ENCODE results near the gene CPAMD8. TPM values are rescaled to one million over a fixed set of nuclear protein-coding genes. Genes with fewer than 3 reads are reported as not detected.
"Not testable (repeated sequence)": the region's sequence is repeated elsewhere in the genome, so short reads cannot be mapped to it uniquely, and the experiment has no call there.

The CPAMD8 gene
- total RNA-seq, 1 donor: 4.0 TPM

- H3K9me3 ChIP-seq (ENCODE audit: low read depth, low read length); H3K27me3 ChIP-seq (ENCODE audit: insufficient read depth, low read length); H3K4me3 ChIP-seq (ENCODE audit: low read length); H3K4me1 ChIP-seq (ENCODE audit: insufficient read depth, low read length): not testable (repeated sequence)
These were observed 29.6 kb downstream of the CPAMD8 start for GRCh38 chr19:16996838-16997490.

GRCh38 chr19:16988661-16989060 lies 37.9 kb downstream of the CPAMD8 start:
- Histone ChIP-seq H3K27me3 (ENCODE audit: insufficient read depth, low read length) (no peaks in the 10 kb centered on the region), H3K9me3 (ENCODE audit: low read depth, low read length) (no peaks in the 10 kb centered on the region), H3K4me3 (ENCODE audit: low read length) (no peak overlapping the region), H3K4me1 (ENCODE audit: insufficient read depth, low read length) (no peaks in the 10 kb centered on the region)

- no peaks in the 10 kb centered on the region for H3K9me3 ChIP-seq (ENCODE audit: low read depth, low read length)
- no peaks in the 10 kb centered on the region for H3K4me1 ChIP-seq (ENCODE audit: insufficient read depth, low read length)
- no peak overlapping the region for H3K4me3 ChIP-seq (ENCODE audit: low read length)
- no peaks in the 10 kb centered on the region for H3K27me3 ChIP-seq (ENCODE audit: insufficient read depth, low read length)
These were observed 41.2 kb downstream of the CPAMD8 start for GRCh38 chr19:16985403-16985802.

DNA sequence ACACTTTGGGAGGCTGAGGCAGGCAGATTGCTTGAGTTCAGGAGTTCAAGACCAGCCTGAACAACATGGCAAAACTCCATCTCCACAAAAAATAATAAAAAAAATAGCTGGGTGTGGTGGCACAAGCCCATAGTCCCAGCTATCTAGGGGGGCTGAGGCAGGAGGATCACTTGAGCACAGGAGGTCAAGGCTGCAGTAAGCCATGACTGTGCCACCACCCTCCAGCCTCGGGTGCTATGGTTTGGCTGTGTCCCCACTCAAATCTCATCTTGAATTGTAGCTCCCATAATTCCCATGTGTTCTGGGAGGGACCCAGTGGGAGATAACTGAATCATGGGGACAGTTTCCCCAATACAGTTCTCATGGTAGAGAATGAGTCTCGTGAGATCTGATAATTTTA lies 44.0 kb downstream of the CPAMD8 start:
- H3K4me3 ChIP-seq (ENCODE audit: low read length): not testable (repeated sequence)

DNA sequence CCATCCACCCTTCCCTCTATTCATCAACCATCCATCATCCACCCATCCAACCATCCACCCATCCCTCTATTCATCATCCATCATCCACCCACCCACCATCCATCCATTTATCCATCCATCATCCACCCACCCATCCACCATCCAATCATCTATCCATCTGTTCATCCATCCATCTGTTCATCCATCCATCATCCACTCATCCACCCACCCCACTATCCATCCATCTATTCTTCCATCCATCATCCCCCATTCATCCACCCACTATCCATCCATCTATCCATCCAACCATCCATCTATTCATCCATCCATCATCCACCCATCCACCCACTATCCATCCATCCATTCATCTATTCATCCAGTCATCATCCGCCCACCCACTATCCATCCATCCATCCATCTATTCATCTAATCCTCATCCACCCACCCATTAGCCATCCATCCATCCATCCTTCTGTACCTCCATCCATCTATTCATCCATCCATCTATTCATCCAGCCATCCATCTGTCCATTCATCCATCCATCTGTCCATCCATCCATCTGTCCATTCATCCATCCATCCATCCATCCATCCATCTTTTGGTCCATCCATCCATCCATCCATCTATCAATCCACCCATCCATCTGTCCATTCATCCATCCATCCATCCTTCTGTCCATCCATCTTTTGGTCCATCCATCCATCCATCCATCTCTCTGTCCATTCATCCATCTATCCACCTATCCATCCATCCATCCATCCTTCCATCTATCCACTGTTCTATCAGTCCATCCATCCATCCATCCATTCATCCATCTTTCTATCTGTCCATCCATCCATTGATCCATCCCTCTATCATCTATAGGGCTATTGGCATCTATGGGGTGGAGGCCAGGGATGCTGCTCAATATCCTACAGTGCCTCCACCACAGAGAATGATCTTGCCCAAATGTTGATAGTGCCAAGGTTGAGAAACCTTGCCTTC lies 47.5 kb downstream of the CPAMD8 start:
- Histone ChIP-seq H3K4me3 (ENCODE audit: low read length) (no peak overlapping the region), H3K9me3 (ENCODE audit: low read depth, low read length) (no peaks in the 10 kb centered on the region), H3K4me1 (ENCODE audit: insufficient read depth, low read length) (no peaks in the 10 kb centered on the region), H3K27me3 (ENCODE audit: insufficient read depth, low read length) (no peaks in the 10 kb centered on the region)

More for the DNA sequence above, 44.0 kb downstream of the CPAMD8 start:
- not testable (repeated sequence) for H3K27me3 ChIP-seq (ENCODE audit: insufficient read depth, low read length); H3K9me3 ChIP-seq (ENCODE audit: low read depth, low read length); H3K4me1 ChIP-seq (ENCODE audit: insufficient read depth, low read length)

DNA sequence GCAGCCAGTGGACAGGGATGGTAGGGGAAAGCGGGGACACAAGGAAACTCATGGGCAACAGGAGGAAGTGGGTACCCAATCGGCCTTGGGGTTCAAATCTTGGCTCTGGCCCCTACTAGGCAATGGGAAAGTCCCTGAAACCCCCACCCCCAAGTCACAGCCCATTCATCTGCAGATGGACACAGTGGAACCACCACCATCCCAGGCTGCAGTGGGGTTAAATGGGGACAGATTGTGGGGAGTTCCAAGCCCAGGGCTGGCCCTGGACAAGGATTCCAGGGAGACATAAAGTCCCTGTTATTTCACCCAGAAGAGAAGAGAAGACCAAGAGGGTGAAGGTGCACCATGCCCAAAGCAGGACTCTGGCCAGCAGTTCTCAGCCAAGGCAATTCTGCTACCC lies 48.5 kb downstream of the CPAMD8 start:
- no peak overlapping the region for H3K4me3 ChIP-seq (ENCODE audit: low read length)
- no peaks in the 10 kb centered on the region for H3K4me1 ChIP-seq (ENCODE audit: insufficient read depth, low read length)
- H3K27me3 ChIP-seq (ENCODE audit: insufficient read depth, low read length): no peaks in the 10 kb centered on the region
- no peaks in the 10 kb centered on the region for H3K9me3 ChIP-seq (ENCODE audit: low read depth, low read length)

DNA sequence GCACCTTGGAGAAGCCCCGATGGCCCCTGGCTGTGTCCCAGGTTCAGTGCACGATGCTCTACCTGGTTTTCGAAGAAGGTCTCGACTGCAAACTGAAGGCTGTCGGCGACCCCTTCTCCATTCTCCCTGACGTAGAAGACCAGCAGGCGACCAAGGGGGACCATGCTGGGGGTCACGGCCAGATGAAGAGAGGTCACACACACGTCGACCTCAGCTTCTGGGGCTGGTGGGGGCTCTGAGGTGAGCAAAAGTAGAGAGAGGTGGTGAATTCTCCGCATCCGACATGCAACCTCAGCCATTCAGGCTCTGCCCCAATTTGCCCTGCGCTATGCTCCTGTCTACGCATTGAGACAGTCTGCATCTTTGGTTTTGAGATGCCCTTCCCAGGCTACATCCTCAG lies 49.3 kb downstream of the CPAMD8 start:
- Histone ChIP-seq H3K4me3 (ENCODE audit: low read length) (no peak overlapping the region), H3K27me3 (ENCODE audit: insufficient read depth, low read length) (no peaks in the 10 kb centered on the region), H3K4me1 (ENCODE audit: insufficient read depth, low read length) (no peaks in the 10 kb centered on the region), H3K9me3 (ENCODE audit: low read depth, low read length) (no peaks in the 10 kb centered on the region)

DNA sequence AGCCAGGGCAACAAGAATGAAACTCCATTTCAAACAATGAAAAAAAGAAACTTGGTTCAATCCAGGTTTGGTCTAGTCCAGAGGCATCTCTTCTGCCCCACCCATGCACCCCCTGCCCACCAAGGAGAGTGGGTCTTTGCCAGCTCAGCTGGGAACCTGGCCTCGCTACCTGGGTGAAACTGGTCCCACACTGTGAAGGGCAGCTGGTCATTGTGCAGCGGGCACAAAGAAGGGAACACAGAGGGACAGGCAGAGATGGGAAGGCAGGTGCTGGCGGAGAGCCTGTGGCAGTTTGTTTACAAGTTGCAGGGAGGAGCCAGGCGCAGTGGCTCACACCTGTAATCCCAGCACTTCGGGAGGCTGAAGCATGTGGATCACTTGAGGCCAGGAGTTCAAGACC lies 50.2 kb downstream of the CPAMD8 start:
- H3K27me3 ChIP-seq (ENCODE audit: insufficient read depth, low read length): no peaks in the 10 kb centered on the region
- H3K4me3 ChIP-seq (ENCODE audit: low read length): no peak overlapping the region
- no peaks in the 10 kb centered on the region for H3K4me1 ChIP-seq (ENCODE audit: insufficient read depth, low read length)

GRCh38 chr19:16970821-16971220 lies 55.8 kb downstream of the CPAMD8 start:
- H3K27me3 ChIP-seq (ENCODE audit: insufficient read depth, low read length): no peaks in the 10 kb centered on the region
- no peak overlapping the region for H3K4me3 ChIP-seq (ENCODE audit: low read length)
- H3K9me3 ChIP-seq (ENCODE audit: low read depth, low read length): peaks cover 9% of the 10 kb centered on the region
- H3K4me1 ChIP-seq (ENCODE audit: insufficient read depth, low read length): no peaks in the 10 kb centered on the region

More for the DNA sequence above, 50.2 kb downstream of the CPAMD8 start:
- H3K9me3 ChIP-seq (ENCODE audit: low read depth, low read length): no peaks in the 10 kb centered on the region

- Histone ChIP-seq H3K4me3 (ENCODE audit: low read length) (no peak overlapping the region), H3K4me1 (ENCODE audit: insufficient read depth, low read length) (no peaks in the 10 kb centered on the region), H3K9me3 (ENCODE audit: low read depth, low read length) (peaks cover 9% of the 10 kb centered on the region), H3K27me3 (ENCODE audit: insufficient read depth, low read length) (no peaks in the 10 kb centered on the region)
These were observed 57.5 kb downstream of the CPAMD8 start for GRCh38 chr19:16969135-16969534.

DNA sequence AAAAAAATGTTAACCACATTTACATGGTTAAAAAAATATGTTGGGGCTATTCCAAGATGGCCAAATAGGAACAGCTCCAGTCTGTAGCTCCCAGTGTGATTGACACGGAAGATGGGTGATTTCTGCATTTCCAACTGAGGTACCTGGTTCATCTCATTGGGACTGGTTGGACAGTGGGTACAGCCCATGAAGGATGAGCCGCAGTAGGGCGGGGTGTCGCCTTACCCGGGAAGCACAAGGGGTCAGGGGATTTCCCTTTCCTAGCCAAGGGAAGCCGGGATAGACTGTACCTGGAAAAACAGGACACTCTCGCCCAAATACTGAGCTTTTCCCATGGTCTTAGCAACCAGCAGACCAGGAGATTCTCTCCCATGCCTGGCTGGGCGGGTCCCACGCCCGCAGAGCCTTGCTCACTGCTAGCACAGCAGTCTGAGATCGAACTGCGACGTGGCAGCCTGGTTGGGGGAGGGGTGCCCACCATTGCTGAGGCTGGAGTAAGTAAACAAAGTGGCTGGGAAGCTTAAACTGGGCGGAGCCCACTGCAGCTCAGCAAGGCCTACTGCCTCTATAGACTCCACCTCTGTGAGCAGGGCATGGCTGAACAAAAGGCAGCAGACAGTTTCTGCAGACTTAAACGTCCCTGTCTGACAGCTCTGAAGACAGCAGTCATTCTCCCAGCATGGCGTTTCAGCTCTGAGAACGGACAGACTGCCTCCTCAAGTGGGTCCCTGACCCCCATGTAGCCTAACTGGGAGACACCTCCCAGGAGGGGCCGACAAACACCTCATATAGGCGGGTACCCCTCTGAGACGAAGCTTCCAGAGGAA lies 65.4 kb downstream of the CPAMD8 start:
- H3K27me3 ChIP-seq (ENCODE audit: insufficient read depth, low read length); H3K9me3 ChIP-seq (ENCODE audit: low read depth, low read length); H3K4me3 ChIP-seq (ENCODE audit: low read length): not testable (repeated sequence)
- peaks cover 38% of the 10 kb centered on the region for H3K4me1 ChIP-seq (ENCODE audit: insufficient read depth, low read length)

DNA sequence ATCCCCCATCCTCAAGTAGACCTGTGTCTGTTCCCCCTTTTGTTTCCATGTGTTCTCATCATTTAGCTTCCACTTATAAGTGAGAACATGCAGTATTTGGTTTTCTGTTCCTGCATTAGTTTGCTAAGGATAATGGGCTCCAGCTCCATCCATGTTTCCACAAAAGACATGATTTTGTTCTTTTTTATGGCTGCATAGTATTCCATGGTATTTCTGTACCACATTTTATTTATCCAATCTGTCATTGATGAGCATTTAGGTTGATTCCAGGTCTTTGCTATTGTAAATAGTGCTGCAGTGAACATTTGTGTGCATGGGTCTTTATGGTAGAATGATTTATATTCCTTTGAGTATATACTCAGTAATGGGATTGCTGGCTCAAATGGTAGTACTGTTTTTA lies 68.3 kb downstream of the CPAMD8 start:
- not testable (repeated sequence) for H3K4me3 ChIP-seq (ENCODE audit: low read length)
- H3K4me1 ChIP-seq (ENCODE audit: insufficient read depth, low read length): peaks cover 67% of the 10 kb centered on the region

GRCh38 chr19:16957855-16958254 lies 68.8 kb downstream of the CPAMD8 start:
- Histone ChIP-seq H3K4me1 (ENCODE audit: insufficient read depth, low read length) (peaks cover 69% of the 10 kb centered on the region), H3K9me3 (ENCODE audit: low read depth, low read length) (no peaks in the 10 kb centered on the region), H3K27me3 (ENCODE audit: insufficient read depth, low read length) (no peaks in the 10 kb centered on the region), H3K4me3 (ENCODE audit: low read length) (no peak overlapping the region)

More for the DNA sequence above, 68.3 kb downstream of the CPAMD8 start:
- not testable (repeated sequence) for H3K9me3 ChIP-seq (ENCODE audit: low read depth, low read length); H3K27me3 ChIP-seq (ENCODE audit: insufficient read depth, low read length)

DNA sequence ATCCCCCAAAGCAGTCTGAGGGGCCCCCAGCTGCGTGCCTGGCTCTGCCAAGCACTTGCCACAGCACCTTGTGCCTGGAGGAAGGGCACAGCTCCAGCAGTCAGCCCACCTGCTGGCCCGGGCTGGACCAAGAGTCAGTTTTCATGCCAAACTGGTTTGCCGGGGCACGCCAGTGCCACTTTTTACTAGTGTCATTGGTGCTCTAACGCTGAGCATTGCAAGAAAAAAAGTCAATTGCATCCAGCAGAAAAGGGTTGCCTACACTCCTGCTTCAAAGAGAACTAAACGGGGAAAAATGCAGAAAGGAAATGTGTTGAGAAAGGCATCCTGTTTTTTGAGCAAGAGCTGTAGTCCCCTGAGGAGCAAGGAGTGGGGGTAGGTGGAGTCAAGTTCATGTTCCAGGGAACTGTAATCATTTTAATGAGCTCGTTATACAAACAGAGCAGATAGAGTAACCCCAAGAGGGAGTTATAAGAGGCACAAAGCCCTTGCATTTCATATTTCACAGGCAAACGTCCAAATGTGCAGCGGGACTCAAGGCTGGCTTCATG lies 69.4 kb downstream of the CPAMD8 start:
- Histone ChIP-seq H3K4me3 (ENCODE audit: low read length) (no peak overlapping the region), H3K4me1 (ENCODE audit: insufficient read depth, low read length) (peaks cover 69% of the 10 kb centered on the region), H3K27me3 (ENCODE audit: insufficient read depth, low read length) (no peaks in the 10 kb centered on the region), H3K9me3 (ENCODE audit: low read depth, low read length) (no peaks in the 10 kb centered on the region)

GRCh38 chr19:16955161-16955560 lies 71.4 kb downstream of the CPAMD8 start:
- Histone ChIP-seq H3K27me3 (ENCODE audit: insufficient read depth, low read length) (no peaks in the 10 kb centered on the region), H3K4me1 (ENCODE audit: insufficient read depth, low read length) (peaks cover 69% of the 10 kb centered on the region), H3K4me3 (ENCODE audit: low read length) (no peak overlapping the region)

More at GRCh38 chr19:16955161-16955560, 71.4 kb downstream of the CPAMD8 start:
- H3K9me3 ChIP-seq (ENCODE audit: low read depth, low read length): no peaks in the 10 kb centered on the region

All from mononuclear cell (primary cell).